Gastrocnemius medialis (tissue), 4 donors: ENCODE data around the gene TSHR.

Source experiments
- POLR2A ChIP-seq, 2 donors: fragments of 450-650 bp; IDR thresholded peaks; one replicate each; pipeline ENCODE4 v1.6.1; 2017; ENCODE audit warnings: antibody characterized with exemption in 2 of 2, mild to moderate bottlenecking in 2 of 2, moderate library complexity in 2 of 2
- TF ChIP-seq, protein P1 (sequence below), 5 experiments: fragments of 450-650 bp in 3 of 5; fragments of 200-600 bp in 2 of 5; sonication (generic) in 2 of 5; IDR thresholded peaks in 4 of 5; conservative IDR thresholded peaks in 1 of 5; 1 replicate in 4 of 5; 2 replicates in 1 of 5; pipeline ENCODE4 v1.5.1; 2016 to 2019; ENCODE audit warnings: antibody characterized with exemption in 5 of 5, mild to moderate bottlenecking in 3 of 5, moderate library complexity in 3 of 5

DNA sequence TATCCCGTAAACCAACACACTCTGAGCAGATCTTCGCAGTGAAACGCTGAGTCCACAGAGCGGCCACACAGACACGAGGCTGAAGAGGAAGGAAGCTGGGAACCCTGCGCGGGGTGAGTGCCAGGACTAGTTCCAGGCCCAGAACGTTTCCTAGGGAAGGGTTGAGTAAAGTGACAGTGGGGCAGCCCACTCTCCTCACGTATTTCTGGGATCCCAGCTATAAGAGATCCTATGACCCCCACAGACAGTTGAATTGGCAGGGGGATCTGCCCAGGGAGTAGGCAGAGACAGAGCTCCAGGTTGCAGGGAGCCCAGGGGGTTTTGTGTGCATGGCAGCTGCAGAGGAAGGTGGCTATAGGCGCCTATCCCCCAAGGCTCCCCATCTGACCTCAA lies 214.3 kb downstream of the TSHR start:
- TF ChIP-seq, protein P1, sequence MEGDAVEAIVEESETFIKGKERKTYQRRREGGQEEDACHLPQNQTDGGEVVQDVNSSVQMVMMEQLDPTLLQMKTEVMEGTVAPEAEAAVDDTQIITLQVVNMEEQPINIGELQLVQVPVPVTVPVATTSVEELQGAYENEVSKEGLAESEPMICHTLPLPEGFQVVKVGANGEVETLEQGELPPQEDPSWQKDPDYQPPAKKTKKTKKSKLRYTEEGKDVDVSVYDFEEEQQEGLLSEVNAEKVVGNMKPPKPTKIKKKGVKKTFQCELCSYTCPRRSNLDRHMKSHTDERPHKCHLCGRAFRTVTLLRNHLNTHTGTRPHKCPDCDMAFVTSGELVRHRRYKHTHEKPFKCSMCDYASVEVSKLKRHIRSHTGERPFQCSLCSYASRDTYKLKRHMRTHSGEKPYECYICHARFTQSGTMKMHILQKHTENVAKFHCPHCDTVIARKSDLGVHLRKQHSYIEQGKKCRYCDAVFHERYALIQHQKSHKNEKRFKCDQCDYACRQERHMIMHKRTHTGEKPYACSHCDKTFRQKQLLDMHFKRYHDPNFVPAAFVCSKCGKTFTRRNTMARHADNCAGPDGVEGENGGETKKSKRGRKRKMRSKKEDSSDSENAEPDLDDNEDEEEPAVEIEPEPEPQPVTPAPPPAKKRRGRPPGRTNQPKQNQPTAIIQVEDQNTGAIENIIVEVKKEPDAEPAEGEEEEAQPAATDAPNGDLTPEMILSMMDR (IDR thresholded peaks at IDR 0.05 in 4 of 5, conservative IDR thresholded peaks at IDR 0.05 in 1 of 5), result no peak
- TF ChIP-seq POLR2A (IDR thresholded peaks at IDR 0.05), result no peak
